Muscle of back (tissue), 11 donors: ENCODE results near the gene CTCFL. TPM values are rescaled to one million over a fixed set of nuclear protein-coding genes. Genes with fewer than 3 reads are reported as not detected.
A peak's percentile ranks its signal among the peaks of the same experiment; 100 is the strongest.

ENCODE experiments used
- DNase-seq, 3 donors: peaks; one replicate each; pipeline versions ENCODE4 v3.0.0 to v3.0.0-alpha.2; 2013
- polyA plus RNA-seq, 10 donors: library from polyadenylated mRNA; unstranded; fragments of 120-200 nt; gene quantifications; one replicate each; pipeline ENCODE4 v1.2.1, GENCODE V29; 2013; ENCODE audit not compliant: insufficient read length in 10 of 10

Gene CTCFL
- polyA plus RNA-seq, 10 donors, result 0.12 to 0.40 (median 0.19) TPM

- DNase-seq, result peak in 2 of 3 donors; percentile 47 to 66
These were observed 35.8 kb upstream of the CTCFL start, which contains the start of gene PCK1 for GRCh38 chr20:57560554-57561355. Gene PCK1, plus strand, starts transcription at chr20:57561110. Its CDS starts 302 bp downstream, at chr20:57561412.

GRCh38 chr20:57559658-57560553 is 35.0 kb upstream of the CTCFL start:
- no peak for DNase-seq

- no peak for DNase-seq
These were observed 34.3 kb upstream of the CTCFL start for GRCh38 chr20:57559289-57559634.

GRCh38 chr20:57558614-57559288 is 33.8 kb upstream of the CTCFL start:
- DNase-seq, result no peak

GRCh38 chr20:57557926-57558613 is 33.1 kb upstream of the CTCFL start:
- no peak for DNase-seq

- DNase-seq, result no peak
These were observed 32.0 kb upstream of the CTCFL start for GRCh38 chr20:57556980-57557274.

DNA sequence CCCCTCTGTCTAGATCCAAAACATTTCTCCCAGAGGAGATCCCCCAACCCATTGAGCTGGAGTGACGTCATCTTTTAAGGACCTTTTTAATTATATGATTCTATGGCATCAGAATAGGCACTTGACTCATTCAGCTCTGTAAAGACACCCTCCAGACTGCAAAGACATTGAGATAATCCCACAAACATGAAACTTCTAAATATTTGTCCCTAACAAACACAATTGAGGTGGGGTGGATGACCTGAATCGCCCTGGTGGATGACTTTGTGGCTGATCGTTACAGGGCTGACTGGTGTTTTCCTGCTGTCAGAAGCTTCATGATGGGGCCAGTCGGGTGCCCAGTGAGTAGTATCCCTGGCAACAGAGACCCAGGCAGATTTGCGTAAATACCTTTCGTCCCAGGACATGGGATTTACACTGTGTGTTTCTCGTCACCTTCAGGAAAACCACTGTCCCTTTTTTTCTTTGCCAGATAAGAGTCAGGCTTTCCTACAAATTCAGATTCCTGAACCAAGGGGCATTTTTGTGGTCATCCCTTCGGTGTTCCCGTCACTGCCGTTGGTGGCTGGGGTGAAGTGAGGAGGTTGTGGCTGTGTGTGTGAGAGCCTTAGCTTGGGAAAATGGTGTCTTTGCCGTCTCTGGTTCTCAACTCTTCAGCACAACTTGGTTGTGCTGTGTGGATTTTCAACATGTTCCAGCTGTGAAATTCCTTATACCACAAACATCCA is 30.7 kb upstream of the CTCFL start:
- DNase-seq, result no peak

DNA sequence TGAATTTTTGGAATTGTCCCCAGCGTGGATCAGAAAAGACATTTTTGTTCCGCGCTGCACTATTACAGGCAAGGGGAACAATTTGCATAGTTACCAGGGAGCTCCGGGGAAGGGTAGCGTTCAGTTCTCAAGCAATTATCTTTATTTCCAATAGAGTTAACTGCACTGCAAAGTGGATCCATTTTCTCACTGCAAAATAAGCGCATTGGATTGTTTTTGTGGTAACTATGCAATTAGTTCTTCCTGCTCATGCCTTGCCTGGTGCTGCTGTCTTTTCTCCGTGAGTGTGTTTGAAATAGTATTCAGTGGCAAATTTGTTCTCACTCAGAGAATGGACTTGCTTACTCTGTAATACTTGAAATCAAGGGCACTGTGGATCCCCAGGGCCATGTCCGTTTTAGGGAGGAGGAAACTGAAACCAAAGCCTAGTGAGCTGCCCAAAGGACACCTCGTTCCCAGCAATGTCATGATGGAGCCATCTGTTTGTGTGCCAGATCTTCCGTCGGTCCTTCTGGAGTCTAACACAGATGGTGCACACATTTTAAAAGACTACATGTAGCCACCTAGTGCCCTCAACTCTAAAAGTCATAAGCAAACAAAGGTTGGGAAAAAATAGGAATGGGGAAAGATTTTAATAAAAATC is 28.6 kb upstream of the CTCFL start:
- no peak for DNase-seq

DNA sequence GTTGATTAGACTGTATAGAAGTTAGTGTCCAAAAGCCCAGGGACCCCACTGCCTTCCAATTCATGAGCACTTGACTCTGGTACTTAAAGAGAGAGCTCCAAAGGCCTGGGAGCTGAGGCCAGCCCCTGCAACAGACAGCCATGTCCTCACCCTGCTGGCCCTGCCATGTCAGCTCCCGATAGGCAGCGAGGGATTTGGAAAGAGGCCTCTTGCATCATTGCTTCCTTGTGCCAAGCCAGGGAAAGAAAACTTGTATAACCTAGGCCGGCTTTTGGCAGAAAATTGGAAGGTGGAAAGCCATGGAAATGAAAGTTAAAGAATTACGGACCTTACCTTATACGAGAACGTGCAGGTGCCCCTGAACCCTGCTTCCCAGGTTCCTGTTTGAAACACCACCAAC is 27.5 kb upstream of the CTCFL start:
- DNase-seq, result no peak

GRCh38 chr20:57548177-57549058 is 23.5 kb upstream of the CTCFL start:
- DNase-seq, result peak in 2 of 3 donors; percentile 10 to 21

GRCh38 chr20:57546956-57547649 is 22.2 kb upstream of the CTCFL start:
- DNase-seq, result no peak

- DNase-seq, result no peak
These were observed 21.2 kb upstream of the CTCFL start for GRCh38 chr20:57545927-57546662.

DNA sequence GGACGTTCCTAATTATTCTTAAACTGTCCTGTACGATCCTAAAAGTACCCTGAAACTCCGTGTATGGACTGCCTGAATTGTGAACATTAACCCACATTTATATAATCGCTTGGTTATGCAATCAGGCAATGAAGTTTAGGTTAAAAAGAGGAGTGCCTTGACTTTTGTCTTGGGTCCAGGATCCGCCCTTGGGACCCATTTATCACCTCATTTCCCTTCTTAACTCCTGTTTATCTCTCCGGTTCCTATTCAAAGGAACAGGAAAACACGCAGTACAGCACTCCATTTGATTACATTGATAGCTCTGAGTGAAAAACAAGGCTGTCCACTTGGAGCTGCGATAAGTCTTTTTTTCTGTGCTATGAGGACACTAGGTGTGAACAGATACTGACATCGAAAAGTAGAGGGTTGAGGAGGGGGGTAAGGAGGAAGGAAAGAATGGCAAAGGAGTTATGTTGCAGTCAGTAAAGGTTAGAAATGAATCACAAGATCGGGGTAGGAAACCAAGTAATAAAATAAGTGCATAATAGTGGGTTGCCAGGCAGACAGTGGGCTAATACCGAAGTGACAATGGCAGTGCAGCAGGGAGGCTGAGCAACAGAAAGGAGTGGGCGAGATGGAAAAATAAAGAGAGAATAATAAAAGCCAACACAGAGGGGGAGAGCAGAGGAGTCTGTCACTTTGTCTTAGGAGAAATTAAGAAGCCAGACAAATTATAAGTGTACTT is 20.1 kb upstream of the CTCFL start:
- peak in 1 of 3 donors; percentile 11 for DNase-seq

GRCh38 chr20:57543754-57544153 is 18.8 kb upstream of the CTCFL start:
- no peak for DNase-seq

DNA sequence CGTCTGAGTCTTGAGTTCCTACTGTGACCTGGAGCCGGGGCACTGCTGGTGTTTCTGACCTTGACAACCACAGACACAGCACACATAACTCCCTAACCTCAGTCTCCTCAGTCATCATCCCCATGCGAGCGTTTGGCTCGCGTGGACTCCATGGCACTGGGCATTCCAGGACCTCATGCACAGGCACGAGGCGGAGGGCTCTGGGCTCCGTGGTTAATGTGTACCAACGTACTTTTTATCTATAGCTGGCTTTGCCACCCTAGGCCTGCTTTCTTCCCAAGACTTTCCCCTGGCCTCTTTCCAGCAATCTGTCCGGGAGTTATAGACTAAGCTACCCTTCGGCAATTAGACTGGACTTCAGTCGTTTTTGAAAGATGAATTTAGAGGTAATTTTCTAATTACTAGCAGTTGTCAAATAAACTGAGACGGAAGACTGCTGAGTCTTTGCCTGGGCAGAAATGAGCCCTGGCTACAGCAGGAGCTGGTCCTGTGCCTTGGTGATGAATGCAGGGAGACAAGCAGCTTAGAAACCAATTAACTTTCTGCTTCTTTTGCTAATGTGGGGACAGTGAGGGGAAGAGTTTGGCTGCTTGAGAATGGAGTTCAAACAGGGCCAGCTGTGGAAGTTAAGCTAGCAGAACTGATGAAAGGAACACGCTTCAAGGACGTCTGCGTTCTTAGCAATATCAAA is 16.1 kb upstream of the CTCFL start:
- no peak for DNase-seq

DNA sequence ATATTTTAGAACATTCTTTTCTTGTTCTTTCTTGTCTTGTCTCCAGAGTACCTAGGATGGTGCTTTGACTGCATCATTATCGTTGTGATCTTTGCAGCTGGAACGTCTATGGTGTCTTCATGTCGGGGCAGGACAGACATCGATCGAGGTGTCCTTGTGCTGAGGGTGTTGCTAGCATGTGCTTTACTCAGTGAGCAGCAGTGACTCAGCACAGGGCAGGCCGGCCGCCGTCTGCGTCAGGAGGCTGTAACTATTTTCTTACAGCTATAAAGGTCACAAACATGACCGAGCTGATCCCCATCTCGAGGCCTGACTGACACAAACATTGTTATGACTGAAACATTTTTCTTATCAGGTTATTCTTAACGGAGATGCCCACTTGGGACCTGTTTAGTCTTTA is 14.9 kb upstream of the CTCFL start:
- DNase-seq, result no peak

- DNase-seq, result no peak
These were observed 12.9 kb upstream of the CTCFL start for GRCh38 chr20:57537822-57538221.
